Measurements from ENCODE around the gene ZNF469.
"Not testable (repeated sequence)": the region's sequence is repeated elsewhere in the genome, so short reads cannot be mapped to it uniquely, and the experiment has no call there.

The ZNF469 gene

DNA sequence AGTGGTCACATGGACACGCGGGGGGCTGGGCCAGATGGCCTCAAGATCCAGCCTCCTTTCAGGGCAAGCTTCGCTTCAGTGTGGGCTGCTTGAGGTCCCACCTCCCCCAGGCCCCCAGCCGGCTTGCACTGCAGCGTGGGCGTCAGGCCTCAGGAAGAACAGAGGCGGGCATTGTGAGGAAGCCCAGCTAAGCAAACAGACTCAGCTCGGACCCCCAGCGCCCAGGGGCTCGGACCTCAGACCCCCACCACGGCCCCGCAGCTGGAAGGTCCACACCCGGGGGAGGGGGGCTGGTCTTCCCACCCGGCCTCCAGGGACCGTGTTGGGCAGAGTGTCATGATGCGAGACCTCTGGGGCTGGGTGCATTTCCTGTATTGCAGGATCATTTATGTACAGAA lies 24.7 kb upstream of the ZNF469 start:
- no peak for DNase-seq (ENCODE audit: low read depth in 1 of 2, low spot score in 1 of 2)

DNA sequence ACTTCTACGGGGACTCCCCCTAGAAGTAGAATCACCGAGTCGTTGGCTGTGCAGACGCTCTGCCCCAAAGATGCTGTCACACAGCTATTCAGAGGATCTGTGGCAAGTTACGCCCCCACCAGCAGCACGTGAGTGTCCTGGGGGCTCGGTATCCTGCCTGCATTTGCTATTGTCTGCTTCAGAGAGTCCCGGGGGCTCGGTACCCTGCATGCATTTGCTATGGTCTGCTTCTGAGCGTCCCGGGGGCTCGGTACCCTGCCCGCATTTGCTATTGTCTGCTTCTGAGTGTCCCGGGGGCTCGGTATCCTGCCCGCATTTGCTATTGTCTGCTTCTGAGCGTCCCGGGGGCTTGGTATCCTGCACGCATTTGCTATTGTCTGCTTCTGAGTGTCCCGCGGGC lies 23.8 kb upstream of the ZNF469 start:
- DNase-seq (ENCODE audit: low read depth in 1 of 2, low spot score in 1 of 2) = no peak

GRCh38 chr16:88360401-88360800 lies 22.4 kb upstream of the ZNF469 start:
- DNase-seq (ENCODE audit: low read depth in 1 of 2, low spot score in 1 of 2) = not testable (repeated sequence)

- DNase-seq (ENCODE audit: low read depth in 1 of 2, low spot score in 1 of 2) = no peak
Observed at GRCh38 chr16:88360999-88361398, 21.8 kb upstream of the ZNF469 start.

DNA sequence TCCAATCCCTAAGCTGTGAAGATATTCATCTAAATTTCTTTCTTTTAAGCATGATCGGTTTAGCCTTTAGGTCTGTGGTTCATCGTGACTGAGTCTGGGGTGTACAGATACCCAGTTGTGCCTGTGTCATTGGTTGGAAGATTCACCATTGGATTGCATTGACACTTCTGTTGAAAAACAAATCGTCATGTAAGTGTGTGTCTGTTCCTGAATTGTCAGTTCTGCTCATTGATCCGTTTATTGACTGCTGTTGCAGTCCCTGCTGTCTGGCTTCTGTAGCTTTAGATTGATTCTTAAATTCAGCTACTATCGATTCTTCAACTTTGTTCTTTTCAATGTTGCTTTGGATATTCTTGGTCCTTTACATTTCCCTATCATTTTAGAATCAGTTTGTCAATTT lies 21.0 kb upstream of the ZNF469 start:
- no peak for DNase-seq (ENCODE audit: low read depth in 1 of 2, low spot score in 1 of 2)

- DNase-seq (ENCODE audit: low read depth in 1 of 2, low spot score in 1 of 2) = no peak
Observed at GRCh38 chr16:88363239-88363891, 19.4 kb upstream of the ZNF469 start.

- DNase-seq (ENCODE audit: low read depth in 1 of 2, low spot score in 1 of 2) = no peak
Observed at GRCh38 chr16:88365244-88365865, 17.4 kb upstream of the ZNF469 start.

- DNase-seq (ENCODE audit: low read depth in 1 of 2, low spot score in 1 of 2) = no peak
Observed at GRCh38 chr16:88366032-88366703, 16.6 kb upstream of the ZNF469 start.

DNA sequence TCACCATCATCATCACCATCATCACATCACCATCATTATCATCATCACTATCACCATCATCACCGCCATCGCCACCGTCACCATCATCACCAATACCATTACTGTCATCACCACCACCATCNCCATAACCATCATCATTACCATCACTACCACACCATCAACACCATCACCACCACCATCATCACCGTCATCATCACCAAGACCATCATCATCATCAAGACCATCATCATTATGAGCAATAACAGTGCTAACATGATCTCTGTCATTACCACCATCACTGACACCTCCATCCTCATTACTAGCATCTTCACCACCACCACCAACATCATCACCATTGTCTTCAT lies 16.1 kb upstream of the ZNF469 start:
- DNase-seq (ENCODE audit: low read depth in 1 of 2, low spot score in 1 of 2) = no peak

- no peak for DNase-seq (ENCODE audit: low read depth in 1 of 2, low spot score in 1 of 2)
Observed at GRCh38 chr16:88367560-88367959, 15.2 kb upstream of the ZNF469 start.

- no peak for DNase-seq (ENCODE audit: low read depth in 1 of 2, low spot score in 1 of 2)
Observed at GRCh38 chr16:88368036-88368435, 14.7 kb upstream of the ZNF469 start.

DNA sequence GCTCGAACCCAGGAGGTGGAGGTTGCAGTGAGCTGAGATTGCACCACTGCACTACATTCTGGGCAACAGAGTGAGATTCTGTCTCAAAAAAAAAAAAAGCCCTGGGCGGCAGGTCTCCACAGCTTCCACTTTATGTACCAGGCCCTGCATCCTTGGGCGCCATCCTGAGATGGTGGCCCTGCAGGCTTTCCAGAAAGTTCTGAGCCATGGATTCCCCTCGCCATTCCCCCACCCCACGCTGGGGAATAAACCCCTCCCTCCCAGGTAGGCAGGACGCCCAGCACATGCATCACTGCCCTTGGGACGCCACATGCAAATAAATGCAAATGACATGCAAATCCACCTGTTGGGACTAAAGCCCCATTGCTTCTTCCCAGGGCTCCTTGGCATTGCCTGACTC lies 13.8 kb upstream of the ZNF469 start:
- no peak for DNase-seq (ENCODE audit: low read depth in 1 of 2, low spot score in 1 of 2)

DNA sequence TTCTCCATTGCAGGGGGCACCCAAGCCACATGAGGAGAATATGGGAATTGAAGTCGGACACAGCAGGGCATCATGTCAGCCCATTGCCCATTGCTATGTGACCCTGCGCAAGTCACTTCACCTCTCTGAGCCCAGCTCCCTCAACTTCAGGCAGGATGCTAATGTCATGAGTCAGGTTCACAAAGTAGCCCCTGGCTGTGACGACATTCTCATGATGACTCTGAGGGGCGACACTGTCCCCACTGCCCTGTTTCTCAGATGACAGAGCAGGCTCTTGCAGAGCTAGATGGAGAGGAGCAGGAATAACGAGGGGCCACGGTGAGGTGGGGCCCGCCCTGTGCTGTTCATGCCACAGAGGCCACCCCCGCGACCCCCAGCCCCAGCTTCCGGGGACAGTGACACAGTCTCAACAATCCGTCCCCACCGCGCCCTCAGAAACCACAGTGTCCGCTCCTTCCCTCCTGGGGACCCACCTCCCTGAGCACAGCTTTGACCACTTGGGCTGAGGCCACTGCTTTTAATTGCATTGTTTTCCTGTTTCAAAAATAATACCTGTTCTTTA lies 13.2 kb upstream of the ZNF469 start:
- DNase-seq (ENCODE audit: low read depth in 1 of 2, low spot score in 1 of 2) = no peak

- no peak for DNase-seq (ENCODE audit: low read depth in 1 of 2, low spot score in 1 of 2)
Observed at GRCh38 chr16:88370365-88370764, 12.4 kb upstream of the ZNF469 start.

DNA sequence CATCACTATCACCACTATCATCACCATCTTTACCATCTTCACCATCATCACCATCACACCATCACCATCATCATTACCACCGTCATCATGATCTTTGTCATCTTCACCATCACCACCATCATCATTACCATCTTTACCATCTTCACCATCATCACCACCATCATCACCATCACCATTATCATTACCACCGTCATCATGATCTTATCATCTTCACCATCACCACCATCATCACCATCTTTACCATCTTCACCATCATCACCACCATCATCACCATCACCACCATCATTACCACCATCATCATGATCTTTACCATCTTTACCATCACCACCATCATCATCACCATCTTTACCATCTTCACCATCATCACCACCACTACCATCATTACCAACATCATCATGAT lies 10.2 kb upstream of the ZNF469 start:
- DNase-seq (ENCODE audit: low read depth in 1 of 2, low spot score in 1 of 2) = no peak

GRCh38 chr16:88373211-88373610 lies 9.5 kb upstream of the ZNF469 start:
- no peak for DNase-seq (ENCODE audit: low read depth in 1 of 2, low spot score in 1 of 2)

DNA sequence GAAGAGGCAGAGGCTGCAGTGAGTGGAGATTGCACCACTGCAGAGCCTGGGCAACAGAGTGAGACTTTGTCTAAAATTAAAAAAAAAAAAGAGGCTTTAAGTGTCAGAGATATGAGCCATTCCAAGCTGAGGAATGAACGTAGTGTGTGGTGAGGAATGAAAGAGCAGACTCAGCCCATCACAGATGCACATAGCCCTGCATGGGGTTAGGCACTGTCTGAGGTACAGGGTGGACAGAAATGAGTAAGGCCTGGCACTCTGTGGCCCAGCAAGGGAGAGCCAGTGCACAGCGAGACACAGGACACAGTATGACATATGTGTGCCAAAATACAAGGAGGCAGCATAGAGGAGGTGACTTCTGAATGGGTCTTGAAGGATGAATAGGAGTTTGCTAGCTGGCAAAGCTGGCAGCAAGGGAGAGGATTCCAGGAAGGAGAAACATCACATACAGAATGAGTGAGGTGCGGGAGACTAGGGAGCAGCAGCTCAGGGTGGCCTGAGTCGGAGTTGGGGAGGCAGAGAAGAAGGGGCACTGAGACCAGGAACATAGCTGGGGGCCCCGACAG lies 8.7 kb upstream of the ZNF469 start:
- DNase-seq (ENCODE audit: low read depth in 1 of 2, low spot score in 1 of 2) = no peak

DNA sequence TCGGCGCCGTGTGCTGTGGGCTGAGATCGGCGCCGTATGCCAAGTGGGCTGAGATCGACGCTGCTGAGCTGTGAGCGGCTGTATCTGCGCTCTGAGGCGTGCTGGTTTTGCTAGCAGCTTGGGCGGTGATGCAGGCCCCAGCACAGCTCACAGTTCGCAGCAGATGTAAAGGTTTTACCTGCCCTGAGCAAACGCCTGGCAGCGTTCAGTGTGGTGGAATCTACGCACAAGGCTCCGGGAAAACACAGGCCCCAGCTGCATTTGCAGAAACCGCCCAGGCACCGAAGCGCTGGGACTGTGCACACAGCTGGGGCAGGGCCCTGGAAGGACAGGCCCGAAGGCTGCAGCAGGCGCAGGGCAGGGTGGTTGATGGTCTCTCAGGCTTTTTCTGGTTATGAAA lies 8.0 kb upstream of the ZNF469 start:
- no peak for DNase-seq (ENCODE audit: low read depth in 1 of 2, low spot score in 1 of 2)

GRCh38 chr16:88375236-88375975 lies 7.4 kb upstream of the ZNF469 start:
- no peak for DNase-seq (ENCODE audit: low read depth in 1 of 2, low spot score in 1 of 2)

DNA sequence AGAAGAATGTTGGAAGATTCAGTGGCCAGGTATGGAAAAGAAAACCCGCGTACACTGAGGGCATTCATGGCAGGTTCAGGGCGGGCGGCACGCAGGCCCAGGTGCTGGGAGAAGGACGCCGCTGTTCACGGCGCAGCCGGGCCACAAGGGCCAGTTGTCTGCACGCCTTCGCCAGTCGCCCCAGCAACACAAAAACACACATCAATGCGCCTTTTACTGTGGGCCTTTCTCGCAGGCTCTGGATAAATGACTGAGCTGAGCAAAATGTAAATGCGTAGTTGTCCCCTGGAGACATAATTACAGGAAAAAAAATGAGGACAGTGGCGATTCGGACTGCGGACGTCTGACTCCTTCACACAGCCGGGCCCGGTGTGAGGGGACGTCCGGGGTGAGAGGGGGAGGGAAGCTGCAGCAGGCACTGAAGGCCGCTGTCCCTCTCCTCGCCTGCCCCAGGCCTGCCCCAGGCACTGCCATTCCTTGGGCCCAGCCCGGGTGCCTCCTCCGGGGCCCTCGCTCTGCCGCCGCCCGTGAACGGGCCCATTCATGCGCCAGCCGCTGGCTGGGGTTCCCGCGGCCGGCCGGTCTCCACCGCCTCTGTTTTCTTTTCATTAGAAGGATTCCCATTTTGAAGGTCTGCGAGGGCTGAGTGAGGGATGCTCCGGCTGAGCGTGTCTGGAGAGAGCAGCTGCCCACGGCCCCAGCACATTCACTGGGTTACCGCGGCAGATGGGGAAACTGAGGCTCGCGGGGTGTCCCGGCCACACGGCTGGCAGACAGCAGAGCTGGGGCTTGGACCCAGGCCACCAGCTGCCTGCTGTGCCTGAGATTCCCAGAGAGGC lies 6.5 kb upstream of the ZNF469 start:
- no peak for DNase-seq (ENCODE audit: low read depth in 1 of 2, low spot score in 1 of 2)

All from stimulated activated CD4-positive, alpha-beta T cell treated with anti-CD3 and anti-CD28 coated beads, Interleukin-15, amount 100 ng/mL, for 1 hour (primary cell).